Ovary (tissue), 9 donors: ENCODE measurements around the gene GABBR2. TPM values are rescaled to one million over a fixed set of nuclear protein-coding genes. Genes with fewer than 3 reads are reported as not detected.

Source experiments
- DNase-seq, 5 donors: peaks; one replicate each; pipeline ENCODE4 v3.0.0-alpha.2; 2019 to 2020
- H3K27ac ChIP-seq, 2 donors: fragments of 200-600 bp; one replicate each; pipeline versions ENCODE4 v1.5.1 to v1.8.0; 2019 to 2022
- H3K27me3 ChIP-seq: fragments of 200-600 bp; one replicate; pipeline ENCODE4 v1.8.0; 2022
- H3K36me3 ChIP-seq: fragments of 200-600 bp; sonication (generic); one replicate; pipeline ENCODE4 v1.5.1; 2019
- H3K4me1 ChIP-seq: one replicate; pipeline ENCODE4 v1.8.1; 2013; ENCODE audit warnings: mild to moderate bottlenecking, moderate library complexity; ENCODE audit not compliant: insufficient read depth
- H3K4me3 ChIP-seq: fragments of 200-600 bp; sonication (generic); one replicate; pipeline ENCODE4 v1.5.1; 2017
- H3K9me3 ChIP-seq, 2 donors: fragments of 200-600 bp in 1 of 2; sonication (generic) in 1 of 2; one replicate each; pipeline versions ENCODE4 v1.5.1 to v1.8.1; 2013 to 2019; ENCODE audit warnings: mild to moderate bottlenecking in 1 of 2, moderate library complexity in 1 of 2
- CTCF ChIP-seq, 3 donors: fragments of 450-650 bp in 2 of 3; fragments of 200-600 bp in 1 of 3; IDR thresholded peaks; one replicate each; pipeline versions ENCODE4 v1.5.1 to v1.8.0; 2016 to 2022; ENCODE audit warnings: antibody characterized with exemption in 3 of 3, mild to moderate bottlenecking in 1 of 3
- EP300 ChIP-seq: sonication (generic); formaldehyde crosslinking; IDR thresholded peaks from one replicate; pipeline ENCODE4 v1.6.1; 2017; ENCODE audit warnings: antibody characterized with exemption
- POLR2A ChIP-seq: fragments of 450-650 bp; IDR thresholded peaks from one replicate; pipeline ENCODE4 v1.6.1; 2017; ENCODE audit warnings: antibody characterized with exemption, mild to moderate bottlenecking, moderate library complexity
- WGBS, 3 donors: extraction: QIAGEN DNeasy Blood & Tissue Kit in 1 of 3; methylation state at CpG; one replicate each; pipeline versions ENCODE4 v1.1.5 to v1.1.7; 2013 to 2017; 5-methylcytosine and 5-hydroxymethylcytosine counted together
- intact Hi-C, 4 donors: fragments of 100-400 bp; cut with DNase I; formaldehyde crosslinking; loops; one replicate each; pipeline versions ENCODE4 v1.11.0 to v1.15.1; 2022 to 2023
- polyA plus RNA-seq, 2 donors: library from polyadenylated mRNA; stranded (reverse); fragments of 200-250 nt in 1 of 2; fragments of 350-450 nt in 1 of 2; fragmentation: Illumina TruSeq in 1 of 2; extraction: RNeasy Lipid Tissue Mini Kit (QIAGEN cat#74804) in 1 of 2; gene quantifications; one replicate each; pipeline ENCODE4 v1.2.3, GENCODE V29; 2013 to 2014
- total RNA-seq, 7 donors: library from RNA; depleted of rRNA in 2 of 7; stranded (reverse); fragments of >200 nt in 2 of 7; fragmentation: NEBNext Ultra II Directional in 3 of 7; extraction: Animal tissue kit (Norgen Biotek cat#: 25700) in 3 of 7; gene quantifications; one replicate each; pipeline versions ENCODE4 v1.1.0 to v1.2.4, GENCODE V29; 2016 to 2023
- donor health status: DM: no; HTN: no; CAD: no; lungs with moderate emphysema.
- donor health status: DM: no; HTN: no; CAD: no.
- donor health status: Bipolar disorder and iron deficiency.
- donor health status: DM: yes; HTN: yes; CAD: no.
- donor health status: DM: no; HTN: no; CAD: no.
- donor health status: DM: yes; HTN: yes; CAD: no.

Gene GABBR2
- total and polyA plus RNA-seq, 9 donors: 0.05 to 0.30 (median 0.22) TPM; not detected in 6

GRCh38 chr9:98332405-98332831 lies 376.3 kb downstream of the GABBR2 start:
- Histone ChIP-seq H3K36me3 (no peaks in the 10 kb centered on the region), H3K4me1 (no peaks in the 10 kb centered on the region), H3K4me3 (no peak overlapping the region), H3K27ac (no peak overlapping the region), H3K27me3 (no peaks in the 10 kb centered on the region), H3K9me3 (no peaks in the 10 kb centered on the region)
- no peak for DNase-seq
- WGBS, 3 donors: 19 to 49% (median 23%) methylated on average over 8 of the region's 8 CpGs
- TF ChIP-seq CTCF (IDR thresholded peaks at IDR 0.05) (no peak), POLR2A (no peak), EP300 (no peak)
- intact Hi-C loops: no loop called here

GRCh38 chr9:98331536-98332259 lies 377.0 kb downstream of the GABBR2 start:
- no peak for DNase-seq

GRCh38 chr9:98330831-98331230 lies 377.9 kb downstream of the GABBR2 start:
- WGBS, 3 donors: 77 to 87% (median 83%) methylated on average over 6 of the region's 6 CpGs
- no peak overlapping the region for H3K27ac ChIP-seq
- intact Hi-C loops: no loop called here
- no peaks in the 10 kb centered on the region for H3K4me1 ChIP-seq
- no peaks in the 10 kb centered on the region for H3K27me3 ChIP-seq
- no peaks in the 10 kb centered on the region for H3K36me3 ChIP-seq
- no peak overlapping the region for H3K4me3 ChIP-seq
- TF ChIP-seq EP300: no peak
- no peak for TF ChIP-seq POLR2A
- no peak for TF ChIP-seq CTCF (IDR thresholded peaks at IDR 0.05)
- no peak for DNase-seq
- H3K9me3 ChIP-seq: no peaks in the 10 kb centered on the region

More at GRCh38 chr9:98331536-98332259, 377.0 kb downstream of the GABBR2 start:
- H3K4me3 ChIP-seq: no peak overlapping the region
- whole genome bisulfite sequencing, 3 donors: 49 to 62% (median 49%) methylated on average over 6 of the region's 6 CpGs
- H3K27me3 ChIP-seq: no peaks in the 10 kb centered on the region
- H3K27ac ChIP-seq: no peak overlapping the region
- H3K9me3 ChIP-seq: no peaks in the 10 kb centered on the region
- intact Hi-C loops: no loop called here
- no peak for TF ChIP-seq POLR2A
- no peak for TF ChIP-seq EP300
- no peak for TF ChIP-seq CTCF (IDR thresholded peaks at IDR 0.05)
- H3K36me3 ChIP-seq: no peaks in the 10 kb centered on the region
- no peaks in the 10 kb centered on the region for H3K4me1 ChIP-seq

- Histone ChIP-seq H3K27me3 (no peaks in the 10 kb centered on the region), H3K4me1 (no peaks in the 10 kb centered on the region), H3K4me3 (no peak overlapping the region), H3K9me3 (no peaks in the 10 kb centered on the region), H3K27ac (no peak overlapping the region), H3K36me3 (no peaks in the 10 kb centered on the region)
- WGBS, 3 donors: 62 to 72% (median 65%) methylated on average over 4 of the region's 4 CpGs
- intact Hi-C loops: no loop called here
- DNase-seq: no peak
- TF ChIP-seq CTCF (IDR thresholded peaks at IDR 0.05): no peak
Measured at GRCh38 chr9:98329904-98330303, 378.8 kb downstream of the GABBR2 start.
